Panc1 (cell line): ENCODE results near the gene NET1. TPM values are rescaled to one million over a fixed set of nuclear protein-coding genes. Genes with fewer than 3 reads are reported as not detected.

Source experiments
- ATAC-seq: fragments of 200-7000 bp; cut with Tn5 transposase; 2 replicates; pipeline ENCODE4 v1.9.1; 2020; ENCODE audit warnings: mild to moderate bottlenecking, moderate library complexity
- BruUV-seq: library from RNA; stranded (reverse); fragments of 400-500 nt; replicated peaks from 2 replicates; lab custom pipeline; 2021; lab: Mats Ljungman, UMichigan
- CTCF ChIA-PET: fragments of 300-600 bp; sonication (Branson Sonifier 250); formaldehyde crosslinking; loops from one replicate; lab custom pipeline; 2022; ENCODE audit warnings: antibody characterized with exemption; lab: Charles Lee
- POLR2A ChIA-PET: fragments of 300-600 bp; sonication (Branson Sonifier 250); formaldehyde crosslinking; loops from one replicate; lab custom pipeline; 2022; ENCODE audit warnings: antibody characterized with exemption; lab: Charles Lee
- DNase-seq: peaks from one replicate; pipeline ENCODE4 v3.0.0-alpha.2; 2010; ENCODE audit warnings: low read depth, low spot score
- H3K27ac ChIP-seq: 2 replicates; pipeline ENCODE4 v1.5.1; 2011; ENCODE audit warnings: mild to moderate bottlenecking, low read length, inconsistent platforms
- H3K27me3 ChIP-seq: fragments of 200-500 bp; sonication (Bioruptor generic); 2 replicates; pipeline ENCODE4 v1.6.0; 2014; ENCODE audit warnings: low read length, inconsistent platforms; ENCODE audit not compliant: control insufficient read depth, insufficient read depth
- H3K36me3 ChIP-seq: fragments of 200-500 bp; sonication (Bioruptor generic); 2 replicates; pipeline ENCODE4 v1.5.1; 2014; ENCODE audit warnings: inconsistent platforms, mild to moderate bottlenecking, low read length, moderate library complexity; ENCODE audit not compliant: control insufficient read depth, insufficient read depth
- H3K4me1 ChIP-seq: 2 replicates; pipeline ENCODE4 v1.5.1; 2011; ENCODE audit warnings: inconsistent platforms, mild to moderate bottlenecking, low read length, moderate library complexity; ENCODE audit not compliant: control insufficient read depth, insufficient read depth
- H3K4me3 ChIP-seq, 2 experiments: 2 replicates each; pipeline ENCODE4 v1.5.1; 2011 to 2012; ENCODE audit warnings: low read depth in 2 of 2, low read length in 2 of 2, mild to moderate bottlenecking in 2 of 2, inconsistent platforms in 1 of 2, moderate library complexity in 1 of 2
- H3K9me3 ChIP-seq: fragments of 200-500 bp; sonication (Bioruptor generic); 2 replicates; pipeline ENCODE4 v1.5.1; 2014; ENCODE audit warnings: low read depth, mild to moderate bottlenecking, inconsistent platforms, low read length, moderate library complexity; ENCODE audit not compliant: control insufficient read depth, insufficient read depth
- CTCF ChIP-seq: fragments of 450-650 bp; IDR thresholded peaks from 2 replicates; pipeline ENCODE4 v1.5.1; 2017; ENCODE audit warnings: mild to moderate bottlenecking
- POLR2AphosphoS5 ChIP-seq: IDR thresholded peaks from 2 replicates; pipeline ENCODE4 v1.6.1; 2012; ENCODE audit warnings: mild to moderate bottlenecking, low read depth, low read length, moderate library complexity
- REST ChIP-seq, 2 experiments: IDR thresholded peaks; 2 replicates each; pipeline ENCODE4 v1.6.1; 2011 to 2012; ENCODE audit warnings: low read depth in 2 of 2, control low read depth in 1 of 2, low read length in 1 of 2, mild to moderate bottlenecking in 1 of 2, moderate library complexity in 1 of 2; ENCODE audit not compliant: insufficient read depth in 1 of 2
- SIN3A ChIP-seq: IDR thresholded peaks from 2 replicates; pipeline ENCODE4 v1.6.1; 2012; ENCODE audit warnings: low read depth, mild to moderate bottlenecking, low read length, moderate library complexity, borderline replicate concordance; ENCODE audit not compliant: insufficient read depth
- TCF7L2 ChIP-seq: IDR thresholded peaks from 2 replicates; pipeline ENCODE4 v1.6.1; 2011; ENCODE audit warnings: mild to moderate bottlenecking, low read depth, low read length, inconsistent platforms
- in situ Hi-C: cut with HindIII; loops from 2 replicates; pipeline ENCODE4 v1.10.0; 2016; ENCODE audit warnings: low sequenced_read_pairs, low pct_unique_long_range_greater_than_20kb
- intact Hi-C: fragments of 100-400 bp; cut with micrococcal nuclease; formaldehyde crosslinking; loops from one replicate; pipeline ENCODE4 v1.10.0; 2022; ENCODE audit not compliant: unreplicated experiment
- total RNA-seq: library from RNA; stranded (reverse); gene quantifications from one replicate; pipeline ENCODE4 v1.2.1, GENCODE V29; 2021; ENCODE audit not compliant: unreplicated experiment

NET1 gene
- total RNA-seq, 1 experiment from 2014 or later: 28.6 TPM

GRCh38 chr10:5453749-5454489, 41.6 kb downstream of the NET1 start:
- in situ Hi-C loops: no loop called here
- ChIA-PET POLR2A (interaction anchor here (0.6 kb wide), 1 partner anchor 309 kb away, joined by 3 read pairs; no protein-coding TSS in a partner anchor), CTCF (no interaction called here)
- no TSS peak for BruUV-seq
- H3K27ac ChIP-seq: no peak overlapping the region
- ATAC-seq (no peak), DNase-seq (no peak)
- TF ChIP-seq TCF7L2 (no peak), CTCF (no peak), POLR2AphosphoS5 (no peak), REST (IDR thresholded peaks at IDR 0.05; ENCODE audit: insufficient read depth in 1 of 2, low read depth in 2 of 2, low read length in 1 of 2) (no peak), SIN3A (no peak)
- H3K27me3 ChIP-seq: no peaks in the 10 kb centered on the region
- intact Hi-C loops: no loop called here
- peaks cover 18% of the 10 kb centered on the region for H3K36me3 ChIP-seq
- H3K9me3 ChIP-seq: no peaks in the 10 kb centered on the region
- H3K4me1 ChIP-seq: no peaks in the 10 kb centered on the region; the same call in 1 of the 2 replicates
- no peak overlapping the region for H3K4me3 ChIP-seq

GRCh38 chr10:5456563-5456962, 44.2 kb downstream of the NET1 start:
- Histone ChIP-seq H3K27me3 (no peaks in the 10 kb centered on the region), H3K27ac (no peak overlapping the region), H3K36me3 (peaks cover 18% of the 10 kb centered on the region), H3K4me1 (no peaks in the 10 kb centered on the region), H3K4me3 (no peak overlapping the region), H3K9me3 (no peaks in the 10 kb centered on the region)
- no TSS peak for BruUV-seq
- ChIA-PET POLR2A (no interaction called here), CTCF (no interaction called here)
- ATAC-seq: no peak
- TF ChIP-seq POLR2AphosphoS5 (no peak), CTCF (no peak), SIN3A (no peak), REST (IDR thresholded peaks at IDR 0.05; ENCODE audit: insufficient read depth in 1 of 2, low read depth in 2 of 2, low read length in 1 of 2) (no peak), TCF7L2 (no peak)
- no peak for DNase-seq
- intact Hi-C loops (no loop called here), in situ Hi-C loops (no loop called here)
